A172 (cell line): ENCODE data around the gene ZNHIT6. TPM values are rescaled to one million over a fixed set of nuclear protein-coding genes. Genes with fewer than 3 reads are reported as not detected.
A peak's percentile ranks its signal among the peaks of the same experiment; 100 is the strongest.

Source experiments
- DNase-seq: peaks from one replicate; pipeline ENCODE4 v3.0.0-alpha.2; 2015; ENCODE audit warnings: low spot score
- total RNA-seq: library from RNA; depleted of rRNA; stranded (reverse); fragments of >200 nt; shearing (Covaris generic); gene quantifications from 2 replicates; pipeline ENCODE4 v1.2.3, GENCODE V29; 2014

Gene ZNHIT6
- total RNA-seq, 1 experiment from 2014 or later, result 7.7 TPM

GRCh38 chr1:85617633-85618100 is 90.6 kb downstream of the ZNHIT6 start:
- DNase-seq, result no peak

DNA sequence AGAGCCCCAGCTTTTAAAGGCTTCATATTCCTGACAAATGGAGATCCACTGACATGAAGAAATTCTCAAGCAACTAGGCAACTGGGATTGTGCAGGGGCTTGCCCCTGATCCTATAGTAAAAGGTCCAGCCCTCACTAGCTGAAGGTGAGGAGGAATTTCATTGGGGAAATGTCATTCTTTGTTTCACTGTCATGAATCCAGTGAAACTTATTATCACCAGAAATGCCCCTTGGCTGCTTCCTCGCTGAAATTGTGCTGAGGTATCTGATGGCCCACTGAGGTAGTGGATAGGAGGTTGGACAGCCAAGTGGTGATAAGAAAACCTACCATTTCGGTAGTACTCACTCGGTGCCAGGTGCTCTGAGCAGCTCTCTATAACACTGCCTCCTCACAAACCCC is 91.5 kb downstream of the ZNHIT6 start:
- no peak for DNase-seq

DNA sequence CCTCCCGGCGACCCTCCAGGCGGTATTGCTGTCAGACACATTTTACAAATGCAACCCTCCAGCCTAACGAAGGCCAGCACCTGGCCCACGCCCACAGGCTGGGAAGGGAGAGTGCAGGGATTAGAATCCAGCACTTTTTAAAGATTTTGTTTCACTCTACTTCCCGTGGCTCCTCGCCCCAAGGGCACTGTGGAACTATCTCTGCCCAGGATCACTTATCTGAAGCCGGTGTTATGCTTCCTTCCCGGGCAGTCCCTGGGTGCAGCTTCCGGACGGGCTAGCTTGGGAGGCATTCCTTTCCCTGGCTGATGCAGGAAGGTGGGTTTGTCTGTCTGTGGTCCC is 91.9 kb downstream of the ZNHIT6 start:
- no peak for DNase-seq

DNA sequence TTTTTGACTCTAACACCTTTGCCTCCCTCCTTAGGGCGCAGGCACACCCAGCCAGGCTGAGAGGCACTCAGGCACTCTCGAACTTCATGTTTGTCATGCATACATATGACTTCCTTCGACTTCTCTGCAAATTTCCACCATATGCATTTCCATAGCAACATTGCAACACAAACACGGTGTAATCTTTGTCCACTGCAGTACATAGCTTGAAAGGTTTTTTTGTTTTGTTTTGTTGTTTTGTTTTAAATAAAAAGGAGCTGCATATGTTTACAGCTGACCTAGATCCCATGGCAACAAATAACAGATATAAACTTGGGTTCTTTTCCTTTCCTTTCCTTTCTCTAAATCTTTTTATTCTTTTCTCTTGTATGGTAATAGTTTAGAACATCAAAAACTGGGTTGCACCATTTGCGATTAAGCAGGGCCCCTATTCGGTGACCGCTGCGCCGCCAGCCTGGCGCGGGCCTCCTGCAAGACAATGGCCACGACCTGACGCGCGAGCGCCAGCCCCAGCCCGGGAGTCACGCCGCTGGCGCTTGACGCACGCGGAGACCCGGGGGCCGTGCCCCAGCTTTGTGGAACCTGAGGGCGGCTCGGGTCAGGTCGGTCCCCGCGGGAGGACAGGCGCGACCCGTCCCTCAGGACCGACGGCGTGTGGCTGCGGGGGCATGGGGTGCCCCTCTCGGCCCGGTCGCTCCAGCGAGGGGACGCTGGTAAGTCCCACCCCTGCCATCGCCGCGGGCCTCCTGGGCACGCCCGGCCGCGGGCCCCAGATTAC is 92.5 kb downstream of the ZNHIT6 start:
- no peak for DNase-seq

DNA sequence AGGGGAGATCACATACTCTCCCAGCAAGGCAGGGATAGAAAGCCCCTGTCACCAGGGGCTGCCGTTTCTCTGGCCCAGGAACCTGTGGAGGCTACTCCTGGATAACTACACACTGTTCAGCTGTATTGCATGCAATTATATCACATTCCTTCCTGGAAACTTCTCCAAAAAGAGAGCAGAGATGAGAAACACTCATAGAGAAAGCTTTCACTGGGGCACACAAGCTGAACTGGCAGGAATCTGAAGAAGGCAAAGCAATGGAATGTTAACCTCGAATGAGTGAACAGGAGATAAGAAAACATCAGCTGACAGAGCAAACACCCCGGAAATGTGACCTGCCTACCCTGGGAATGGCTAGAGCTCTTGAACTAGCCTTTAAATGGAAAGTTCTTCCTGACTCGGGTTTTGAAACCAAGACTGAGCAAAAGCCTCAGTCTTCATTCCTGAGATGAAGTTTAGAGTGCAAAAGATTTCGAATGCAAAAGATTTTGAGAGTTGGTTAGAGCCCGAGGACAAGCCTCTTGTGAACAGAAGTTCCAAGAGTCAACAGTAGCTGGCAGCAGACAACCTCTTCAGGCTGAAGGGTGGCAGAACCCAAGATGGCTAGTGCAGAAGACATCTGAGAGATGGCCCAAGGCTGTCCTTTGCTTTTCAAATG is 95.4 kb downstream of the ZNHIT6 start:
- DNase-seq, result peak; percentile 92

DNA sequence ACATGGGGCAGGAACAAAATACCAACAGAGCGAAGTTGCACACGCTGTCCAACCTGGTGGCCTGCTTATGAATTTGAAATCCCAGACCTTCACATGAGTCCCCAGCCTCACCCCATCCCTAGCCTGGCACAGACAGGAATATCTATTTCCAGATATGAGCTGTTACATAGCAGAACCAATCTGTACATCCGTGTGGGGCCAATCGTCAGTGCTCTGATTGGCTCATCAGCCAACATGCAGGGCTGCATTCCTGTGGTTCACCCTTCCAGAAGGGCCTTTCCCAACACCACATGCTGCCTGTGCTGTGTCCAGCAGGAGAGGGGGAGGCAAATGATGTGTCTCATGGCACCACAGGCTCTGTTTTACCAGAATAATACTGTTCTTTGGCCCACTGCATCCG is 96.4 kb downstream of the ZNHIT6 start:
- peak; percentile 94 for DNase-seq

- no peak for DNase-seq
Measured at GRCh38 chr1:85611425-85611824, 96.8 kb downstream of the ZNHIT6 start.

DNA sequence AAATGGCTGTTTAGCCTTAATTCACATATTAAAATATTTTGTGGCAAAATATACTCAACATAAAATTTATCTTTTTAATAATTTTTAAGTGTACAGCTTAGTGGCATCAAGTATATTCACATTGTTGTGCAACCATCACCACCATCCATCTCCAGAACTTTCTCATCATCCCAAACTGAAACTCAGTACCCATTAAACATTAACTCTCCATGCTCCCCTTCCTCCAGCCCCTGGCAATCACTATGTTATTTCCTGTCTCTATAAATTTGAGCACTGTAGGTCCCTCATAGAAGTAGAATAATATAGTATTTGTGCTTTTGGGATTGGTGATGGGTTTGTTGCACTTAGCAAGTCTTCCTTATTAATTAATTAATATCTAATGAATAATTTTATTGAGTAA is 98.3 kb downstream of the ZNHIT6 start:
- DNase-seq, result no peak

DNA sequence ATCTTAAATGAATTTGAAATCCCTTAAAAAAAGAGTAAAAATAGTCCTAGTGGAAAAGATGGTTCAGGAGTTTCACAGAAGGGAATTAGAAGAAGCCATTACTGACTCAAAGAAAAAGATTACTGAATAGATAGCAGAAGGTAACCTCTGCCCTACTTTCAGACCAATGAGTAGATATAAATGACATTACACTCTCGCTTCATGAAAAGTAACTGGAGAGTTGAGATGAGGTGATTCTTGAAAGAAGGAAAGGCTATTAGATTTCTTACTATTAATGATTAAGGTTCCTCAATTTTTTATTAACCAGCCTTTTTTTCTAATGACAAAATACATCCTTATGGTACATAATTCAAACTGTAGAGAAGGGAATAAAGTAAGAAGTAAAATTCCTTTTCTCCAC is 99.4 kb downstream of the ZNHIT6 start:
- DNase-seq, result no peak

GRCh38 chr1:85607921-85608265 is 100.3 kb downstream of the ZNHIT6 start:
- DNase-seq, result no peak

GRCh38 chr1:85607126-85607920 is 100.9 kb downstream of the ZNHIT6 start:
- DNase-seq, result peak; percentile 99

- no peak for DNase-seq
Measured at GRCh38 chr1:85606414-85606800, 101.8 kb downstream of the ZNHIT6 start.

GRCh38 chr1:85605484-85606413 is 102.5 kb downstream of the ZNHIT6 start:
- DNase-seq, result no peak

GRCh38 chr1:85604298-85604997 is 103.8 kb downstream of the ZNHIT6 start:
- no peak for DNase-seq

GRCh38 chr1:85603086-85603880 is 105.0 kb downstream of the ZNHIT6 start:
- DNase-seq, result no peak

DNA sequence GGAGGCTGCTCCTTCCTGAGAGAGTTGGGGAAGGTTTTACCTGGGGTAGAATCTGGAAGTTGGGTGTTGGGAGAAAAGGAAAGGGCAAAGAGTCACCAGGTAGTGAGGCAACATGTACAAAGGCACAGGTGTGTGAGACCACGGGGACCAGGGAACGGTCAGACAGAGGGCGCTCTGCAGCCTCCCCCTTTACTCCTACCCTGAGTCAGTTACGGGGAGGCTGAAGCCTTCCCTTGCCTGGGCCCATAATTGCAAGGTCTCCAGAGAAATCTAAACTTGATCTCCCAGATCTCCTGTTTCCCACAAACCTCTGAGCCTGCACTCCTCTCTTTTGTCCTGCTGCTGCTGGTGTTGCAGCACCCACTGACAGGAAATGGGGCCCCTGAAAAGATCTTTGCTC is 105.7 kb downstream of the ZNHIT6 start:
- DNase-seq, result no peak

DNA sequence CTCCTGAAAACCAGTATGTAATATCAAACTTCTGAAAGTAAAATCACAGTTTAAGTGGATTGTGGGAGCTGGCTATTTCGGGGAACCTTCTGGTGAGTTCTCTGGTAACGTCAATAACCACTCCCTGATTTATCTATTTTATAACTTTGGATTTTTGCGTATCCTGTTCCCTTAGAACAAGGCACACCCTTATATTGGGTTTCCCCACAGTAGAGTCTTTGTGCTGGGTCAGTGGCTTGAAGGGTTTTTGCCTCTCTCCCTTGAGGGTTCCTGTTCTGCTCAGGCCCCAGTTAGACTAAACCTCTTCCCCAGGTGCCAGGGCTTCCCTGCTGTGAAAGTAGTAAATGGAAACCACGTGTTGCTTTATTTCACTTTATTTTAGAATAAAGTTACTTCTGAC is 106.3 kb downstream of the ZNHIT6 start:
- no peak for DNase-seq

- DNase-seq, result no peak
Measured at GRCh38 chr1:85599681-85600080, 108.6 kb downstream of the ZNHIT6 start.
